ENCODE results near the gene ELP5.

Gene ELP5

DNA sequence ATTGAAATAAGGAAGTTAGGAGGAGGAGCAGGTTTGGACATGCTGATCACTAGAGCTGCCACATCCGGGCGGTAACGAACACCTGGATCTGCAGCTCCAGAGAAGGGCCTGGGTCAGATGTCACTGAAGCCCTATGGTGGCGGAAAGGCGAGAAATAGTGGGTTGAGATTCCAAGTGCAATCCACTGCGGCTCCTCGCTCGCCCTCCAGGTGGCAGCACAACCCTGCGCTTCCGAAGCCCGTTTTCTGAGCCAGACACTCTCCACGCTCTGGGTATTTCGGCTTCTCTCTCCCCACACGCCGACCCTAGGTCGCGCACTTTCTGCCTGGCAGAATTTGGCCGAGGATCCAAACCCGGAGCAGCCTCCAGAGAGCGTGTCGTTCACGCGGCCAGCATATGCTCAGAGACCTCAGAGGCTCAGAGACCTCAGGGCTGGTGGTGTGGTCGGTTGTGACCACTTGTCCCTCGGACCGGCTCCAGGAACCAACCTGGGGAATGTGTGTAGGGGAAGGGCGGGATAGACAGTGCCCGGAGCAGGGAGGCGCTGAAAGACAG, 28.6 kb downstream of the ELP5 start (continued):
- TF ChIP-seq, protein P1, sequence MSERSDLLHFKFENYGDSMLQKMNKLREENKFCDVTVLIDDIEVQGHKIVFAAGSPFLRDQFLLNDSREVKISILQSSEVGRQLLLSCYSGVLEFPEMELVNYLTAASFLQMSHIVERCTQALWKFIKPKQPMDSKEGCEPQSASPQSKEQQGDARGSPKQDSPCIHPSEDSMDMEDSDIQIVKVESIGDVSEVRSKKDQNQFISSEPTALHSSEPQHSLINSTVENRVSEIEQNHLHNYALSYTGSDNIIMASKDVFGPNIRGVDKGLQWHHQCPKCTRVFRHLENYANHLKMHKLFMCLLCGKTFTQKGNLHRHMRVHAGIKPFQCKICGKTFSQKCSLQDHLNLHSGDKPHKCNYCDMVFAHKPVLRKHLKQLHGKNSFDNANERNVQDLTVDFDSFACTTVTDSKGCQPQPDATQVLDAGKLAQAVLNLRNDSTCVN (tag by site-specific recombination; optimal IDR thresholded peaks at IDR 0.05), result peak; percentile 46
- TF ChIP-seq ZNF416 (tag by site-specific recombination; IDR thresholded peaks at IDR 0.05) (no peak), ZNF221 (tag by site-specific recombination; IDR thresholded peaks at IDR 0.05; ENCODE audit: borderline replicate concordance) (no peak), ZNF558 (tag by site-specific recombination; IDR thresholded peaks at IDR 0.05) (peak; percentile 31; the same call in 1 of the 2 replicates), ZFP37 (tag by site-specific recombination; IDR thresholded peaks at IDR 0.05) (0 out of 2 replicates have a peak, but pooled peaks have one; percentile 46), ZNF660 (tag by site-specific recombination; IDR thresholded peaks at IDR 0.05) (no peak; the same call in 1 of the 2 replicates), ZNF354C (tag by site-specific recombination; IDR thresholded peaks at IDR 0.05; ENCODE audit: borderline replicate concordance, low read depth) (no peak), SCRT1 (tag by site-specific recombination; IDR thresholded peaks at IDR 0.05; ENCODE audit: borderline replicate concordance) (no peak), YY1 (tag by site-specific recombination; IDR thresholded peaks at IDR 0.05) (no peak), ZNF600 (tag by site-specific recombination; IDR thresholded peaks at IDR 0.05) (peak; percentile 94), GLIS1 (tag by site-specific recombination; IDR thresholded peaks at IDR 0.05) (no peak), ZNF747 (tag by site-specific recombination; IDR thresholded peaks at IDR 0.05) (no peak), ZNF629 (tag by site-specific recombination; IDR thresholded peaks at IDR 0.05) (peak; percentile 30), ZNF132 (tag by site-specific recombination; IDR thresholded peaks at IDR 0.05; ENCODE audit: borderline replicate concordance) (no peak), KLF7 (tag by site-specific recombination; IDR thresholded peaks at IDR 0.05; ENCODE audit: borderline replicate concordance) (no peak), ZNF585B (tag by site-specific recombination; IDR thresholded peaks at IDR 0.05) (no peak), ZNF548 (tag by site-specific recombination; IDR thresholded peaks at IDR 0.05) (peak; percentile 56; the same call in 1 of the 2 replicates), ZNF175 (tag by site-specific recombination; IDR thresholded peaks at IDR 0.05) (no peak), ZNF223 (tag by site-specific recombination; IDR thresholded peaks at IDR 0.05) (no peak)
- TF ChIP-seq, protein P2, sequence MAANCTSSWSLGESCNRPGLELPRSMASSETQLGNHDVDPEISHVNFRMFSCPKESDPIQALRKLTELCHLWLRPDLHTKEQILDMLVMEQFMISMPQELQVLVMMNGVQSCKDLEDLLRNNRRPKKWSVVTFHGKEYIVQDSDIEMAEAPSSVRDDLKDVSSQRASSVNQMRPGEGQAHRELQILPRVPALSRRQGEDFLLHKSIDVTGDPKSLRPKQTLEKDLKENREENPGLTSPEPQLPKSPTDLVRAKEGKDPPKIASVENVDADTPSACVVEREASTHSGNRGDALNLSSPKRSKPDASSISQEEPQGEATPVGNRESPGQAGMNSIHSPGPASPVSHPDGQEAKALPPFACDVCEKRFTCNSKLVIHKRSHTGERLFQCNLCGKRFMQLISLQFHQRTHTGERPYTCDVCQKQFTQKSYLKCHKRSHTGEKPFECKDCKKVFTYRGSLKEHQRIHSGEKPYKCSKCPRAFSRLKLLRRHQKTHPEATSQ (tag by site-specific recombination; IDR thresholded peaks at IDR 0.05), result no peak
- TF ChIP-seq, protein P3, sequence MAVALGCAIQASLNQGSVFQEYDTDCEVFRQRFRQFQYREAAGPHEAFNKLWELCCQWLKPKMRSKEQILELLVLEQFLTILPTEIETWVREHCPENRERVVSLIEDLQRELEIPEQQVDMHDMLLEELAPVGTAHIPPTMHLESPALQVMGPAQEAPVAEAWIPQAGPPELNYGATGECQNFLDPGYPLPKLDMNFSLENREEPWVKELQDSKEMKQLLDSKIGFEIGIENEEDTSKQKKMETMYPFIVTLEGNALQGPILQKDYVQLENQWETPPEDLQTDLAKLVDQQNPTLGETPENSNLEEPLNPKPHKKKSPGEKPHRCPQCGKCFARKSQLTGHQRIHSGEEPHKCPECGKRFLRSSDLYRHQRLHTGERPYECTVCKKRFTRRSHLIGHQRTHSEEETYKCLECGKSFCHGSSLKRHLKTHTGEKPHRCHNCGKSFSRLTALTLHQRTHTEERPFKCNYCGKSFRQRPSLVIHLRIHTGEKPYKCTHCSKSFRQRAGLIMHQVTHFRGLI (tag by site-specific recombination; IDR thresholded peaks at IDR 0.05), result no peak
- TF ChIP-seq, protein P4, sequence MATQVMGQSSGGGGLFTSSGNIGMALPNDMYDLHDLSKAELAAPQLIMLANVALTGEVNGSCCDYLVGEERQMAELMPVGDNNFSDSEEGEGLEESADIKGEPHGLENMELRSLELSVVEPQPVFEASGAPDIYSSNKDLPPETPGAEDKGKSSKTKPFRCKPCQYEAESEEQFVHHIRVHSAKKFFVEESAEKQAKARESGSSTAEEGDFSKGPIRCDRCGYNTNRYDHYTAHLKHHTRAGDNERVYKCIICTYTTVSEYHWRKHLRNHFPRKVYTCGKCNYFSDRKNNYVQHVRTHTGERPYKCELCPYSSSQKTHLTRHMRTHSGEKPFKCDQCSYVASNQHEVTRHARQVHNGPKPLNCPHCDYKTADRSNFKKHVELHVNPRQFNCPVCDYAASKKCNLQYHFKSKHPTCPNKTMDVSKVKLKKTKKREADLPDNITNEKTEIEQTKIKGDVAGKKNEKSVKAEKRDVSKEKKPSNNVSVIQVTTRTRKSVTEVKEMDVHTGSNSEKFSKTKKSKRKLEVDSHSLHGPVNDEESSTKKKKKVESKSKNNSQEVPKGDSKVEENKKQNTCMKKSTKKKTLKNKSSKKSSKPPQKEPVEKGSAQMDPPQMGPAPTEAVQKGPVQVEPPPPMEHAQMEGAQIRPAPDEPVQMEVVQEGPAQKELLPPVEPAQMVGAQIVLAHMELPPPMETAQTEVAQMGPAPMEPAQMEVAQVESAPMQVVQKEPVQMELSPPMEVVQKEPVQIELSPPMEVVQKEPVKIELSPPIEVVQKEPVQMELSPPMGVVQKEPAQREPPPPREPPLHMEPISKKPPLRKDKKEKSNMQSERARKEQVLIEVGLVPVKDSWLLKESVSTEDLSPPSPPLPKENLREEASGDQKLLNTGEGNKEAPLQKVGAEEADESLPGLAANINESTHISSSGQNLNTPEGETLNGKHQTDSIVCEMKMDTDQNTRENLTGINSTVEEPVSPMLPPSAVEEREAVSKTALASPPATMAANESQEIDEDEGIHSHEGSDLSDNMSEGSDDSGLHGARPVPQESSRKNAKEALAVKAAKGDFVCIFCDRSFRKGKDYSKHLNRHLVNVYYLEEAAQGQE (tag by site-specific recombination; IDR thresholded peaks at IDR 0.05), result 0 out of 2 replicates have a peak, but pooled peaks have one; percentile 23
- TF ChIP-seq, protein P5, sequence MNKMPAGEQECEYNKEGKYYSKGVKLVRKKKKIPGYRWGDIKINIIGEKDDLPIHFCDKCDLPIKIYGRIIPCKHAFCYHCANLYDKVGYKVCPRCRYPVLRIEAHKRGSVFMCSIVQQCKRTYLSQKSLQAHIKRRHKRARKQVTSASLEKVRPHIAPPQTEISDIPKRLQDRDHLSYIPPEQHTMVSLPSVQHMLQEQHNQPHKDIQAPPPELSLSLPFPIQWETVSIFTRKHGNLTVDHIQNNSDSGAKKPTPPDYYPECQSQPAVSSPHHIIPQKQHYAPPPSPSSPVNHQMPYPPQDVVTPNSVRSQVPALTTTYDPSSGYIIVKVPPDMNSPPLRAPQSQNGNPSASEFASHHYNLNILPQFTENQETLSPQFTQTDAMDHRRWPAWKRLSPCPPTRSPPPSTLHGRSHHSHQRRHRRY (tag by site-specific recombination; IDR thresholded peaks at IDR 0.05), result no peak
- TF ChIP-seq, protein P6, sequence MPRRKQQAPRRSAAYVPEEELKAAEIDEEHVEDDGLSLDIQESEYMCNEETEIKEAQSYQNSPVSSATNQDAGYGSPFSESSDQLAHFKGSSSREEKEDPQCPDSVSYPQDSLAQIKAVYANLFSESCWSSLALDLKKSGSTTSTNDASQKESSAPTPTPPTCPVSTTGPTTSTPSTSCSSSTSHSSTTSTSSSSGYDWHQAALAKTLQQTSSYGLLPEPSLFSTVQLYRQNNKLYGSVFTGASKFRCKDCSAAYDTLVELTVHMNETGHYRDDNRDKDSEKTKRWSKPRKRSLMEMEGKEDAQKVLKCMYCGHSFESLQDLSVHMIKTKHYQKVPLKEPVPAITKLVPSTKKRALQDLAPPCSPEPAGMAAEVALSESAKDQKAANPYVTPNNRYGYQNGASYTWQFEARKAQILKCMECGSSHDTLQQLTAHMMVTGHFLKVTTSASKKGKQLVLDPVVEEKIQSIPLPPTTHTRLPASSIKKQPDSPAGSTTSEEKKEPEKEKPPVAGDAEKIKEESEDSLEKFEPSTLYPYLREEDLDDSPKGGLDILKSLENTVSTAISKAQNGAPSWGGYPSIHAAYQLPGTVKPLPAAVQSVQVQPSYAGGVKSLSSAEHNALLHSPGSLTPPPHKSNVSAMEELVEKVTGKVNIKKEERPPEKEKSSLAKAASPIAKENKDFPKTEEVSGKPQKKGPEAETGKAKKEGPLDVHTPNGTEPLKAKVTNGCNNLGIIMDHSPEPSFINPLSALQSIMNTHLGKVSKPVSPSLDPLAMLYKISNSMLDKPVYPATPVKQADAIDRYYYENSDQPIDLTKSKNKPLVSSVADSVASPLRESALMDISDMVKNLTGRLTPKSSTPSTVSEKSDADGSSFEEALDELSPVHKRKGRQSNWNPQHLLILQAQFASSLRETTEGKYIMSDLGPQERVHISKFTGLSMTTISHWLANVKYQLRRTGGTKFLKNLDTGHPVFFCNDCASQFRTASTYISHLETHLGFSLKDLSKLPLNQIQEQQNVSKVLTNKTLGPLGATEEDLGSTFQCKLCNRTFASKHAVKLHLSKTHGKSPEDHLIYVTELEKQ (tag by site-specific recombination; IDR thresholded peaks at IDR 0.05; ENCODE audit: borderline replicate concordance), result no peak
